ENCODE measurements around the gene C10orf67.
"Not testable (repeated sequence)": the region's sequence is repeated elsewhere in the genome, so short reads cannot be mapped to it uniquely, and the experiment has no call there.

Gene C10orf67

GRCh38 chr10:23362879-23363792 lies 18.5 kb upstream of the C10orf67 start:
- peak in 1 of 2 donors; percentile 24 for DNase-seq (ENCODE audit: low read depth in 2 of 2)

GRCh38 chr10:23362069-23362830 lies 17.7 kb upstream of the C10orf67 start:
- no peak for DNase-seq (ENCODE audit: low read depth in 2 of 2)

GRCh38 chr10:23361665-23362064 lies 17.1 kb upstream of the C10orf67 start:
- no peak for DNase-seq (ENCODE audit: low read depth in 2 of 2)

- no peak for DNase-seq (ENCODE audit: low read depth in 2 of 2)
These were observed 15.2 kb upstream of the C10orf67 start for GRCh38 chr10:23359692-23360380.

GRCh38 chr10:23358357-23358756 lies 13.8 kb upstream of the C10orf67 start:
- DNase-seq (ENCODE audit: low read depth in 2 of 2) = no peak

GRCh38 chr10:23354630-23355279 lies 10.2 kb upstream of the C10orf67 start:
- no peak for DNase-seq (ENCODE audit: low read depth in 2 of 2)

- no peak for DNase-seq (ENCODE audit: low read depth in 2 of 2)
These were observed 7.4 kb upstream of the C10orf67 start for GRCh38 chr10:23351926-23352519.

- DNase-seq (ENCODE audit: low read depth in 2 of 2) = not testable (repeated sequence)
These were observed 6.1 kb upstream of the C10orf67 start for GRCh38 chr10:23350706-23351105.

GRCh38 chr10:23345861-23346260 lies 1.3 kb upstream of the C10orf67 start:
- no peak for DNase-seq (ENCODE audit: low read depth in 2 of 2)

- peak; percentile 46 to 48 for DNase-seq (ENCODE audit: low read depth in 2 of 2)
These were observed 881 bp downstream of the C10orf67 start for GRCh38 chr10:23343591-23344240.

- no peak for DNase-seq (ENCODE audit: low read depth in 2 of 2)
These were observed 2.2 kb downstream of the C10orf67 start for GRCh38 chr10:23342213-23342884.

GRCh38 chr10:23341004-23341403 lies 3.6 kb downstream of the C10orf67 start:
- no peak for DNase-seq (ENCODE audit: low read depth in 2 of 2)

GRCh38 chr10:23340354-23340753 lies 4.2 kb downstream of the C10orf67 start:
- DNase-seq (ENCODE audit: low read depth in 2 of 2) = no peak

- no peak for DNase-seq (ENCODE audit: low read depth in 2 of 2)
These were observed 5.7 kb downstream of the C10orf67 start for GRCh38 chr10:23338886-23339285.

- no peak for DNase-seq (ENCODE audit: low read depth in 2 of 2)
These were observed 6.3 kb downstream of the C10orf67 start for GRCh38 chr10:23338155-23338828.

- DNase-seq (ENCODE audit: low read depth in 2 of 2) = no peak
These were observed 7.0 kb downstream of the C10orf67 start for GRCh38 chr10:23337616-23338015.

GRCh38 chr10:23331567-23332301 lies 12.9 kb downstream of the C10orf67 start:
- DNase-seq (ENCODE audit: low read depth in 2 of 2) = no peak

- no peak for DNase-seq (ENCODE audit: low read depth in 2 of 2)
These were observed 13.6 kb downstream of the C10orf67 start for GRCh38 chr10:23330948-23331347.
